Occipital lobe (tissue), 2 donors: Measurements from ENCODE around the gene CNKSR3. TPM values are rescaled to one million over a fixed set of nuclear protein-coding genes. Genes with fewer than 3 reads are reported as not detected.

Experiments
- DNase-seq: peaks from one replicate; lab custom pipeline; 2025; lab: John Stamatoyannopoulos, UW
- total RNA-seq: library from RNA; depleted of rRNA; stranded (reverse); fragments of >200 nt; gene quantifications from one replicate; pipeline ENCODE4 v1.2.3, GENCODE V29; 2014

Gene CNKSR3
- total RNA-seq, 1 donor from 2014 or later = 3.0 TPM

- DNase-seq = no peak
Observed at GRCh38 chr6:154383273-154383672, 127.2 kb downstream of the CNKSR3 start.

GRCh38 chr6:154382740-154383139 is 127.7 kb downstream of the CNKSR3 start:
- DNase-seq = no peak

- no peak for DNase-seq
Observed at GRCh38 chr6:154381548-154381947, 128.9 kb downstream of the CNKSR3 start.

DNA sequence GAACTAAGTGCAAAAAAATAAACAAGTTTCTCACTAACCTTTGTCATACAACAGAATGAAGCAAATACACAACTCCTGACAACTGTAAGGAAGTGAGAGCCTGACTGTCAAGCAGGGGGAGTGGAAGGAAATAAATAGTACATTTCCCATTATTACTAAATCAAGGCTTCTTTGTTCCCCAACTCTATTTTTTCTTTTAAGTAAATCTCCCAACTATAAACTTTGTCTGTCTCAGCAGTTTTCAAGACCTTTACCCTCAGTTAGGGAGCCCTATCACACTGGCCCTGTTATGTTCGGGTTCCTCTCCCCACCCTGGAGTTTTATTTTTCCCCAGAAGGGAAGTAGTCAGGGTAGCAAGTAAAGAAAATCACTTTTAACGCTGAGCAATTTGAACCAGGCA is 129.7 kb downstream of the CNKSR3 start:
- no peak for DNase-seq

DNA sequence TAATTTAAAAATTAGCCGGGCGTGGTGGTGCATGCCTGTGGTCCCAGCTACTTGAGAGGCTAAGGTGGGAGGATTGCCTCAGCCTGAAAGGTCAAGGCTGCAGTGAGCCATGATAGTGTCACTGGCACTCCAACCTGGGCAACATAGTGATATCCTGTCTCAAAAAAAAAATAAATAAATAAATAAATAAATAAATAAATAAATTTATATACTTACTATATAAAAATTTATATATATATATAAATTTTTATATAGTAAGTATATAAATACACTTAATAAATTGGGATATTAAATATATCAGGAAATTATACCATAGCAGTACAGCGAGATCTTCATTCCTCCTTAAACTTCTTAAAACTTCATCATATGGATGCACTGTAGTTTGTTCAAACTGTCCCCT is 130.9 kb downstream of the CNKSR3 start:
- no peak for DNase-seq

DNA sequence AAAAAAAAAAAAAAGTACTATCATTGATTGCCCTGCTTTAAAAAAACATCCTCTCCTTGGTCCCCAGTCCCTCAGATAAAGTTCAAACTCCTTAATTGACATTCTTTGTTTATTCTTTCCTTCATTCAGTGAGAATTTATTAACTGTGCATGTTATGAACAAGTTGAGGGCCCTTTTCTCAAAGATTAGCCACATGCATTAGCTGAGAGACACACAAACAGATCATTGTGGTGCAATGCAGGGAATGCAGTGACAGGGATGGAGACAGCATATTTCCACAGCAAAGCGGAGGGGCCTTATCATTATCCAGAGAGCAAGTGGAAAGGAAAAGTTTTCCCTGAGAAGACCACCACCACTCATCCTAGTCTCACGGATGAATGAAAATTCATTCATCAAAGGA is 132.0 kb downstream of the CNKSR3 start:
- DNase-seq = no peak

DNA sequence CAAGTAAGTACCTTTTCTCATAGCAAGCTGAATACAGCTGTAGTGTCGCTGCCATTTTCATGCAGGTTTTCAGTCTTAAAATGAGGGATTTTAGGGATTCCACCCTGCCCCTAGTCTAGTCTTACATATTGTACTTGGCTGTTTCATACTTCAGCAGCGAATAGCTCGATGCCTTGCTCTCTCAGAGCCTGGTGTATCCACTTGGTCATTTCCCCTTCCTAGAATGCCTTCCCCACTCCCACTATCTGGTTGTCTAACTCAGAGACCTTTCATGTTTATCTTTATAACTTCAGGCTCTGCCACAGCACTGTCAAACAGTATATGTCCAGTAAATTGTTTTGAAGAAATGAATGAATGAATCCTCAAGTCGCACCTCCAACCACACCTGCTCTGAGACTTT is 132.8 kb downstream of the CNKSR3 start:
- DNase-seq = no peak

GRCh38 chr6:154373971-154374370 is 136.5 kb downstream of the CNKSR3 start:
- DNase-seq = no peak

DNA sequence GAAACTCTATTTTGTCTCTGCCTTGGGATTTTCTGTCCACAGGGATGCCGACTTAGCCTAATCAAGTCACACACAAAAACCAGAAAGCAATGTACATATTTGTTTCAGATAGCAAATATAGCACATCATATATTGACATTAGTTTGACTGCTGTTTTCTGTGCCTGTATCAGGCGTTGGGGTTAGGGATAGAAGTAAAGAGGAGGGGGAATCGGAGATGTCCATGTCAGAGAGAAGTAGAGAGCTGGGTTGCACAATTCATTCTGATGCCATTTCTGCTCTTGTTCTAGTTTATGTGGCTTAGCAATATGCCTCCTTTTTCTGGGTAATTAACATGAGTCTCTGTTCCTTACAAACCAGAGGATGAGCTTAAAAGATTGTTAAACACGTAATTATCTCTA is 139.2 kb downstream of the CNKSR3 start:
- no peak for DNase-seq

- DNase-seq = peak; percentile 5
Observed at GRCh38 chr6:154370545-154370944, 139.9 kb downstream of the CNKSR3 start.

- no peak for DNase-seq
Observed at GRCh38 chr6:154367839-154368695, 142.4 kb downstream of the CNKSR3 start.

GRCh38 chr6:154367336-154367735 is 143.1 kb downstream of the CNKSR3 start:
- no peak for DNase-seq

- DNase-seq = no peak
Observed at GRCh38 chr6:154363821-154364220, 146.7 kb downstream of the CNKSR3 start.

- no peak for DNase-seq
Observed at GRCh38 chr6:154361476-154361875, 149.0 kb downstream of the CNKSR3 start.

DNA sequence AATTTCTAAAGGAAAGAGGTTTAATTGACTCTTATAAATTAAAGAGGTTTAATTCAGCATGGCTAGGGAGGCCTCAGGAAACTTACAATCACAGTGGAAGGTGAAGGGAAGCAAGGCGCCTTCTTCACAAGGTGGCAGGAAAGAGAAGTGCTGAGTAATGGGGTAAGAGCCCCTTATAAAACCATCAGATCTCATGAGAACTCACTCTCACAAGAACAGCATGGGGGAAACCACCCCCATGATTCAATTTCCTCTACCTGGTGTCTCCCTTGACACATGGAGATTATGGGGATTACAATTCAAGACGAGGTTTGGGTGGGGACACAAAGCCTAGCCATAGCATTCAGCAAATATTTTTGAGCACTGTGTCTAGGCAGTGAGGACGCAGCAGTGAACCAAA is 150.0 kb downstream of the CNKSR3 start:
- DNase-seq = no peak

GRCh38 chr6:154359679-154360078 is 150.8 kb downstream of the CNKSR3 start:
- no peak for DNase-seq

DNA sequence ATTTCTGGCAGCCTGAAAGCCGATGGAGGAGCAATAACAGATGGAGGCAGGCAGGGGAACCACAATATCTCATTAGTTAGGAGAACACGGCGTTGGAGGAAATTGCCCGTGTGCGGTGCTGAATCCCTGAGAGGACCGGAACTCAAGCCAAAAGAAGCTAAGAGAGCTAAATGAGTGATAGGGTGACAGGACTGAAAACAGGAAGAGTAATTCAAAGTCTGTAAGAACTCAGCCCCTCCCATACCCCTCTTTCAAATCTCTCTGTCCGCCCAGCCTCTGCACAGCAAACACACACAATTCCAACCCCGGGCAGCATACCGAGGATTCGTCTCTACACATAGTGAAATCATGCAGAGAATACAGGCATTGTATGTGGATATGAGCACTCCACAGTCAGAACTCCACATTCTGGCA is 151.3 kb downstream of the CNKSR3 start:
- peak; percentile 4 for DNase-seq

GRCh38 chr6:154358019-154358545 is 152.4 kb downstream of the CNKSR3 start:
- no peak for DNase-seq

DNA sequence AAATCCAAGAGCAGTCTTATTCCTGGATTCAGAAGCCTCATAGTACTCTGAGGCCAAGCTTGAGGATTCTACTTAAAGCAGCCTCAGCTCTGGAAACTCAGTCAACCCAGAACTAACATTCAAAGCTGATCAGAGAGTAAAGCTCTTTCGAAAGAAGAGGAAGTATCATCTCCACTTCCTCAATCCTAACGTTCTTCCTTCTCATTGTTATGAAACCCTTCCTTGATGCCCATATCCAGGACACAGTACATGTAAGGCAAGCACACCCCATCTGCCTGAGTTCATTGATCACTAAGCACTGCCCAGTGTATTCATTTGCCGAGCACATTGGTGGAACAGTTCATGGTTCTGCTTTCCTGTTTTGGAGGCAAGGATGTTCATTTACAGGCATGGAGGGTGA is 153.8 kb downstream of the CNKSR3 start, which contains the start of gene IPCEF1:
Gene IPCEF1 (minus strand): TSS at position 114 of the 400 bp plus-strand sequence. CDS start 90,856 bp downstream, outside the sequence.
- no peak for DNase-seq

GRCh38 chr6:154356113-154356512 is 154.4 kb downstream of the CNKSR3 start:
- DNase-seq = no peak

- DNase-seq = no peak
Observed at GRCh38 chr6:154354265-154354777, 156.2 kb downstream of the CNKSR3 start.

DNA sequence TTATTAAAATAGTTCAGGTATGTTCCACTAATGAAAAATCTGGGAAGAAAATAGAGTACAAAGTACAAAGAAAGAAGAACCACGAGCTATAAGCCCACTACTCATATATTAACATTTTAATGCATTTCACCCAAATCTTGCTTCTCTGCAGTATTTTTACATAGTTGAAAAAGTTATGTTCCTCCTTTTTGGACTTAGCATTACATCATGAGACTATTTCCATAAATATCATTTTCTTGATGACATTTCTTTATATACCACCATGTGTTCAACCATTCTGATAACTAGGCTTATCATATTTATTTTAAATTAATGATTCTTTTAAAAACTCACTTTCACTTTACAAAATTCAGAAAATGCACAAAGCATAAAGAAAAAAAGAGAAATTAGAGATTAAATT is 156.9 kb downstream of the CNKSR3 start:
- DNase-seq = no peak
